ENCODE results near the gene SNCB. TPM values are rescaled to one million over a fixed set of nuclear protein-coding genes. Genes with fewer than 3 reads are reported as not detected.

Gene SNCB
- total and polyA plus RNA-seq, 2 of the 4 experiments (the other 2 are of a cell fraction), result 0.41 TPM; not detected in 1

GRCh38 chr5:176646049-176646706 is 15.8 kb upstream of the SNCB start:
- Histone ChIP-seq H3K23ac (ENCODE audit: low read depth, low read length) (no peak overlapping the region), H2BK120ac (ENCODE audit: low read depth, low read length) (no peak overlapping the region), H2BK20ac (ENCODE audit: low read depth, low read length) (no peak overlapping the region), H3K4me1 (ENCODE audit: control insufficient read depth, insufficient read depth, low read length) (peaks cover 10% of the 10 kb centered on the region; the same call in 1 of the 2 replicates), H3K27ac (ENCODE audit: insufficient read depth, low read length) (no peak overlapping the region), H3K4me3 (ENCODE audit: insufficient read depth, low read depth, low read length) (no peak overlapping the region), H2AK5ac (ENCODE audit: low read depth, low read length) (peak overlapping the region; percentile 61; the same call in 1 of the 2 replicates), H2AK9ac (replicated peaks; ENCODE audit: low read depth, low read length, poor library complexity) (peak overlapping the region; percentile 84), H2BK5ac (ENCODE audit: low read depth, low read length, poor library complexity, severe bottlenecking) (no peak overlapping the region), H4K91ac (ENCODE audit: insufficient read depth, low read depth, low read length) (no peak overlapping the region), H3K14ac (replicated peaks; ENCODE audit: low read depth, low read length) (no peak overlapping the region), H3K9ac (ENCODE audit: low read depth, low read length) (no peak overlapping the region), H4K20me1 (ENCODE audit: insufficient read depth, low read length) (peaks cover 20% of the 10 kb centered on the region), H3K9me1 (ENCODE audit: insufficient read depth, low read length) (peaks cover 10% of the 10 kb centered on the region; the same call in 1 of the 2 replicates), H4K5ac (ENCODE audit: low read depth, low read length) (no peak overlapping the region), H3K18ac (ENCODE audit: low read depth, low read length) (no peak overlapping the region), H2BK15ac (ENCODE audit: low read depth, low read length) (no peak overlapping the region), H3K4me2 (ENCODE audit: low read depth, low read length) (no peak overlapping the region), H3K27me3 (ENCODE audit: control insufficient read depth, insufficient read depth, low read length) (no peaks in the 10 kb centered on the region; the same call in 1 of the 2 replicates), H3K79me1 (ENCODE audit: low read depth in 1 of 2, low read length in 2 of 2) (peaks cover 4 to 31% of the 10 kb centered on the region in 2 experiments), H3K36me3 (ENCODE audit: control insufficient read depth, insufficient read depth, low read length) (no peaks in the 10 kb centered on the region), H3K4ac (ENCODE audit: low read depth, low read length) (peak overlapping the region; percentile 90), H2AFZ (replicated peaks; ENCODE audit: low read length, poor library complexity) (peak overlapping the region; percentile 98), H3K56ac (ENCODE audit: extremely low read depth, insufficient read depth, low read length) (no peak overlapping the region), H3K9me3 (ENCODE audit: control insufficient read depth, insufficient read depth, low read length) (no peaks in the 10 kb centered on the region), H4K8ac (ENCODE audit: low read depth in 2 of 2, low read length in 2 of 2) (peak overlapping the region; percentile 96 to 99)
- intact Hi-C loops (cut with micrococcal nuclease) (loop anchor here (10.0 kb wide), 1 partner anchor 231 kb away; the partner anchor contains the start of gene CLTB), in situ Hi-C loops (cut with MboI; ENCODE audit: low sequenced_read_pairs) (no loop called here), dilution Hi-C loops (cut with HindIII; ENCODE audit: low sequenced_read_pairs, unreplicated experiment) (no loop called here)
- ChIA-PET POLR2A (ENCODE audit: unreplicated experiment) (no interaction called here), CTCF (interaction anchor here (0.6 to 1.6 kb wide), 3 partner anchors 11 to 75 kb away, joined by 4 read pairs; no protein-coding TSS in a partner anchor)
- TF ChIP-seq RFX5 (IDR thresholded peaks at IDR 0.05; ENCODE audit: low read depth, low read length), result no peak
- TF ChIP-seq SMC3 (IDR thresholded peaks at IDR 0.05; ENCODE audit: low read depth, low read length), result no peak
- no peak for TF ChIP-seq NFE2L2 (IDR thresholded peaks at IDR 0.05; ENCODE audit: low read depth, low read length)
- TF ChIP-seq RAD21 (IDR thresholded peaks at IDR 0.05; ENCODE audit: low read length), result no peak
- TF ChIP-seq MAFK (IDR thresholded peaks at IDR 0.05; ENCODE audit: low read depth, low read length), result no peak
- TF ChIP-seq USF2 (IDR thresholded peaks at IDR 0.05; ENCODE audit: low read depth, low read length), result no peak
- no peak for TF ChIP-seq ELK1 (IDR thresholded peaks at IDR 0.05; ENCODE audit: borderline replicate concordance, low read depth, low read length)
- no peak for TF ChIP-seq FOS (IDR thresholded peaks at IDR 0.05; ENCODE audit: low read depth, low read length)
- no peak for TF ChIP-seq BHLHE40 (IDR thresholded peaks at IDR 0.05; ENCODE audit: low read depth, low read length)
- no peak for TF ChIP-seq CHD1 (IDR thresholded peaks at IDR 0.05; ENCODE audit: low read depth, low read length)
- no CpG with 5 or more reads among the region's 7 CpGs for WGBS, 2 experiments (ENCODE audit: extremely low coverage in 2 of 2, insufficient read length in 1 of 2)
- DNase-seq (no peak), ATAC-seq (ENCODE audit: low read depth) (no peak)
- BruUV-seq (replicated peaks), result no TSS peak

All from IMR-90 (cell line).